HEK293T (cell line): Measurements from ENCODE around the gene FAM8A1.

Experiments used
- BHLHE40 ChIP-seq: fragments of 450-650 bp; IDR thresholded peaks from 2 replicates; pipeline ENCODE4 v1.6.1; 2016; ENCODE audit warnings: mild to moderate bottlenecking, moderate library complexity, borderline replicate concordance
- ELF4 ChIP-seq: fragments of 450-650 bp; IDR thresholded peaks from 2 replicates; pipeline ENCODE4 v1.6.1; 2017; ENCODE audit warnings: antibody characterized with exemption
- NFRKB ChIP-seq: fragments of 450-650 bp; IDR thresholded peaks from 2 replicates; pipeline ENCODE4 v1.6.1; 2016; ENCODE audit warnings: mild to moderate bottlenecking, moderate library complexity
- SP1 ChIP-seq: fragments of 450-650 bp; IDR thresholded peaks from 2 replicates; pipeline ENCODE4 v1.6.1; 2017

- no peak for TF ChIP-seq SP1
- TF ChIP-seq ELF4: no peak
- TF ChIP-seq NFRKB: no peak
- TF ChIP-seq BHLHE40: no peak
These were observed 4.0 kb upstream of the FAM8A1 start for GRCh38 chr6:17596085-17596484.
